H9 (cell line): ENCODE measurements around the gene HOXC13. TPM values are rescaled to one million over a fixed set of nuclear protein-coding genes. Genes with fewer than 3 reads are reported as not detected.

Experiments
- DNase-seq: peaks from one replicate; pipeline ENCODE4 v3.0.0-alpha.2; 2017
- H2AFZ ChIP-seq: one replicate; pipeline ENCODE4 v1.6.1; 2013; ENCODE audit warnings: mild to moderate bottlenecking, low read length, control low read depth, moderate library complexity
- H2AK5ac ChIP-seq: 2 replicates; pipeline ENCODE4 v1.6.1; 2013; ENCODE audit warnings: low read length, control low read depth, mixed read lengths; ENCODE audit not compliant: insufficient read length
- H2BK120ac ChIP-seq: one replicate; pipeline ENCODE4 v1.6.1; 2013; ENCODE audit warnings: low read depth, mild to moderate bottlenecking, low read length, control low read depth, inconsistent platforms; ENCODE audit not compliant: poor library complexity, severe bottlenecking
- H2BK12ac ChIP-seq: 2 replicates; pipeline ENCODE4 v1.6.1; 2013; ENCODE audit warnings: low read length, control low read depth, mixed read lengths, low read depth; ENCODE audit not compliant: insufficient read length
- H2BK15ac ChIP-seq: 2 replicates; pipeline ENCODE4 v1.6.1; 2013; ENCODE audit warnings: low read depth, low read length, control low read depth
- H2BK20ac ChIP-seq: one replicate; pipeline ENCODE4 v1.6.1; 2013; ENCODE audit warnings: low read depth, mild to moderate bottlenecking, low read length, control low read depth, inconsistent platforms; ENCODE audit not compliant: poor library complexity, severe bottlenecking
- H2BK5ac ChIP-seq: 2 replicates; pipeline ENCODE4 v1.6.1; 2013; ENCODE audit warnings: low read length, control low read depth, mixed read lengths; ENCODE audit not compliant: insufficient read length
- H3K14ac ChIP-seq: 2 replicates; pipeline ENCODE4 v1.6.1; 2013; ENCODE audit warnings: low read length, control low read depth; ENCODE audit not compliant: insufficient read depth
- H3K18ac ChIP-seq: 2 replicates; pipeline ENCODE4 v1.6.1; 2013; ENCODE audit warnings: low read depth, mild to moderate bottlenecking, mixed read lengths, low read length, control low read depth; ENCODE audit not compliant: insufficient read length
- H3K23ac ChIP-seq: 2 replicates; pipeline ENCODE4 v1.6.1; 2013; ENCODE audit warnings: low read length, control low read depth, mixed read lengths, low read depth; ENCODE audit not compliant: insufficient read length
- H3K23me2 ChIP-seq: 2 replicates; pipeline ENCODE4 v1.6.1; 2013; ENCODE audit warnings: low read depth, mild to moderate bottlenecking, mixed read lengths, low read length, control low read depth; ENCODE audit not compliant: insufficient read length, poor library complexity, severe bottlenecking
- H3K27ac ChIP-seq: 2 replicates; pipeline ENCODE4 v1.5.1; 2013; ENCODE audit warnings: low read length, control low read depth, mixed read lengths, low read depth; ENCODE audit not compliant: insufficient read length
- H3K27me3 ChIP-seq: 2 replicates; pipeline ENCODE4 v1.6.1; 2013; ENCODE audit warnings: low read length, control low read depth, inconsistent platforms; ENCODE audit not compliant: insufficient read depth
- H3K4ac ChIP-seq: 2 replicates; pipeline ENCODE4 v1.6.1; 2013; ENCODE audit warnings: low read depth, mild to moderate bottlenecking, control low read depth, inconsistent platforms, low read length, moderate library complexity
- H3K4me1 ChIP-seq: 2 replicates; pipeline ENCODE4 v1.6.1; 2013; ENCODE audit warnings: low read length, control low read depth, inconsistent platforms; ENCODE audit not compliant: insufficient read depth
- H3K4me2 ChIP-seq: 2 replicates; pipeline ENCODE4 v1.6.1; 2013; ENCODE audit warnings: low read length, control low read depth, mixed read lengths; ENCODE audit not compliant: insufficient read length, insufficient read depth
- H3K56ac ChIP-seq: 2 replicates; pipeline ENCODE4 v1.6.1; 2013; ENCODE audit warnings: low read depth, mild to moderate bottlenecking, mixed read lengths, low read length, control low read depth; ENCODE audit not compliant: insufficient read length
- H3K79me1 ChIP-seq: 2 replicates; pipeline ENCODE4 v1.6.1; 2013; ENCODE audit warnings: low read depth, mild to moderate bottlenecking, moderate library complexity, low read length, control low read depth, inconsistent platforms; ENCODE audit not compliant: insufficient read depth, poor library complexity, severe bottlenecking
- H3K79me2 ChIP-seq: 2 replicates; pipeline ENCODE4 v1.6.1; 2013; ENCODE audit warnings: low read length, control low read depth, inconsistent platforms; ENCODE audit not compliant: insufficient read depth
- H3K9ac ChIP-seq: 2 replicates; pipeline ENCODE4 v1.6.1; 2013; ENCODE audit warnings: low read length, control low read depth, mixed read lengths; ENCODE audit not compliant: insufficient read length; ENCODE audit errors: extremely low read depth
- H3K9me3 ChIP-seq: one replicate; pipeline ENCODE4 v1.6.1; 2013; ENCODE audit warnings: low read depth, low read length, inconsistent platforms; ENCODE audit not compliant: control insufficient read depth
- H3T11ph ChIP-seq: one replicate; pipeline ENCODE4 v1.6.1; 2013; ENCODE audit warnings: mild to moderate bottlenecking, low read length, control low read depth, inconsistent platforms
- H4K20me1 ChIP-seq: one replicate; pipeline ENCODE4 v1.6.1; 2013; ENCODE audit not compliant: control insufficient read depth, insufficient read length, insufficient read depth
- H4K5ac ChIP-seq: 2 replicates; pipeline ENCODE4 v1.6.1; 2013; ENCODE audit warnings: low read depth, mild to moderate bottlenecking, mixed read lengths, low read length, control low read depth; ENCODE audit not compliant: insufficient read length
- H4K8ac ChIP-seq: replicated peaks from 2 replicates; pipeline ENCODE4 v1.6.1; 2013; ENCODE audit warnings: low read length, control low read depth, mixed read lengths, low read depth; ENCODE audit not compliant: insufficient read length
- H4K91ac ChIP-seq: 2 replicates; pipeline ENCODE4 v1.6.1; 2013; ENCODE audit warnings: low read depth, mild to moderate bottlenecking, moderate library complexity, mixed read lengths, low read length, control low read depth; ENCODE audit not compliant: insufficient read length
- H3K27ac Mint-ChIP-seq, 3 experiments: 2 replicates in 2 of 3; 3 replicates in 1 of 3; pipeline ENCODE4 v1.8.0; 2020 to 2021; ENCODE audit warnings: mixed read lengths in 3 of 3, mild to moderate bottlenecking in 1 of 3, moderate library complexity in 1 of 3
- H3K27me3 Mint-ChIP-seq: 2 replicates; pipeline ENCODE4 v1.8.0; 2021; ENCODE audit warnings: low read depth, mild to moderate bottlenecking, moderate library complexity, mixed read lengths
- H3K36me3 Mint-ChIP-seq, 3 experiments: 2 replicates in 2 of 3; 3 replicates in 1 of 3; pipeline ENCODE4 v1.8.0; 2020 to 2021; ENCODE audit warnings: low read depth in 3 of 3, mixed read lengths in 3 of 3; ENCODE audit not compliant: insufficient read depth in 1 of 3
- H3K4me1 Mint-ChIP-seq, 2 experiments: 2 replicates each; pipeline ENCODE4 v1.8.0; 2020; ENCODE audit warnings: mixed read lengths in 2 of 2
- H3K4me3 Mint-ChIP-seq, 2 experiments: 2 replicates in 1 of 2; 3 replicates in 1 of 2; pipeline ENCODE4 v1.8.0; 2020 to 2021; ENCODE audit warnings: mild to moderate bottlenecking in 2 of 2, mixed read lengths in 2 of 2, moderate library complexity in 1 of 2
- H3K9me3 Mint-ChIP-seq, 2 experiments: 2 replicates in 1 of 2; 3 replicates in 1 of 2; pipeline ENCODE4 v1.8.0; 2020; ENCODE audit warnings: mild to moderate bottlenecking in 2 of 2, mixed read lengths in 2 of 2, moderate library complexity in 1 of 2
- WGBS: extraction: QIAGEN DNeasy Blood & Tissue Kit; methylation state at CpG from one replicate; pipeline ENCODE4 v1.1.7; 2013; ENCODE audit warnings: missing lambda C conversion rate, low lambda C conversion rate, mixed read lengths; ENCODE audit not compliant: insufficient read length; ENCODE audit errors: extremely low coverage; 5-methylcytosine and 5-hydroxymethylcytosine counted together
- total RNA-seq: library from RNA; stranded (reverse); gene quantifications from 2 replicates; pipeline ENCODE4 v1.2.1, GENCODE V29; 2021
- TF ChIP-seq, protein P1 (sequence below): fragments of 200-600 bp; sonication (generic); conservative IDR thresholded peaks from 3 replicates; pipeline ENCODE4 v1.8.0; 2021; ENCODE audit warnings: antibody characterized with exemption, mild to moderate bottlenecking

Gene HOXC13
- total RNA-seq, 1 experiment from 2014 or later: not detected

DNA sequence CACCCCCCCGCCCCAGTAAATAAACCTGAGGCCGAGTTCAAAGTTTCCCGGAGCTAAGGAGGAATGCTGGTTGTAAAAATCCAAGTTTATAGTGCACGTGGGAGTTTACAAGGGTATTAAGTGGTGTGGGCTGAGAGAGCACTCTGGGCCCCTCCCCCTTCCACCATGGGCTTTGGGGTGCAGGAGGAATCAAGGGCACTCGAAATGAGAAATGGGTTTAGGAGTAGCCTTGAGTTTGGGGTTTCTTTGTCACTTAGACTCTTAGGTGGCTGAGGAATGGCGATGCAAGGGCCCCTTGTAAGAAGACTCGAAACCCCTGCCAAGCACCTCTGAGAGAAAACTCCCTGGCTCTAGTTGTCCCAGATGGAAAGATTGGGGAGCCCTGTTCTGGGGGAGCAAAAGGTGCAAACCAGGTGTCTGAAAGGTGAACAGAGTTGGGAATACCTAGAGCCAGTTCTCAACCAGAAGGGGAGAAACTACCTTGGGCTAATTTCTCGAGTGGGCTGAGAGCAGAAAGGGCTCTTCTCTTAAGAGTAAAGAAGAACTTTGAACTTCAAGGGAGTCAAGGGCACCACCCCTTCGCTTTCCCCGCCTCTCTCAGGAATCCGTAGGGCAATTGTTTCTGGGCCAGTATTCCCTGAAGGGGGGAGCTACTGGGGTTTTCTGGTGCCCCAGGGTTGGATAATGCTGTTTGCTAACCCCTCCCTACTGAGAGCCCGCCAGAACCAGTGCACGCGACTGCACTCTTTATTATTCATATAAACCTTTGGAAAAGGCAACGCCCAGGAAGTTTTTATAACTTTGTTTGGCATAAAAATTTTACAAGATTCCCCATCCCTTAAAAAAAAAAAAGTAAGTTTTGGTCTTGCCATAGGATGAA is 40.1 kb downstream of the HOXC13 start:
- Histone ChIP-seq H4K20me1 (no peaks in the 10 kb centered on the region), H2BK15ac (no peak overlapping the region), H4K8ac (no peak overlapping the region), H3K79me1 (no peaks in the 10 kb centered on the region), H4K91ac (no peak overlapping the region), H3K9me3 (no peaks in the 10 kb centered on the region), H3K4me1 (no peaks in the 10 kb centered on the region), H3K4me2 (no peak overlapping the region), H2BK5ac (no peak overlapping the region), H2BK120ac (no peak overlapping the region), H3K27me3 (peaks cover 97% of the 10 kb centered on the region), H2BK12ac (no peak overlapping the region), H3K27ac (no peak overlapping the region), H3K14ac (no peak overlapping the region), H3K79me2 (no peaks in the 10 kb centered on the region), H3K56ac (no peak overlapping the region), H3K23me2 (no peaks in the 10 kb centered on the region), H3K18ac (no peak overlapping the region), H3K4ac (no peak overlapping the region), H2AK5ac (no peak overlapping the region), H2AFZ (no peak overlapping the region), H3K9ac (no peak overlapping the region), H4K5ac (no peak overlapping the region), H3T11ph (no peak overlapping the region), H2BK20ac (no peak overlapping the region), H3K23ac (no peak overlapping the region)
- Mint-ChIP-seq H3K9me3 (peaks cover 12 to 15% of the 10 kb centered on the region in 2 experiments; a peak in 4 of 5 replicates), H3K36me3 (peaks cover 0 to 2% (median 2%) of the 10 kb centered on the region in 3 experiments; a peak in 3 of 7 replicates), H3K4me3 (no peak overlapping the region), H3K27me3 (peaks cover 100% of the 10 kb centered on the region), H3K4me1 (peaks cover 8 to 18% of the 10 kb centered on the region in 2 experiments), H3K27ac (no peak overlapping the region; a peak in 1 of 7 replicates)
- DNase-seq: no peak
- WGBS: no CpG with 5 or more reads among the region's 15 CpGs
- TF ChIP-seq, protein P1, sequence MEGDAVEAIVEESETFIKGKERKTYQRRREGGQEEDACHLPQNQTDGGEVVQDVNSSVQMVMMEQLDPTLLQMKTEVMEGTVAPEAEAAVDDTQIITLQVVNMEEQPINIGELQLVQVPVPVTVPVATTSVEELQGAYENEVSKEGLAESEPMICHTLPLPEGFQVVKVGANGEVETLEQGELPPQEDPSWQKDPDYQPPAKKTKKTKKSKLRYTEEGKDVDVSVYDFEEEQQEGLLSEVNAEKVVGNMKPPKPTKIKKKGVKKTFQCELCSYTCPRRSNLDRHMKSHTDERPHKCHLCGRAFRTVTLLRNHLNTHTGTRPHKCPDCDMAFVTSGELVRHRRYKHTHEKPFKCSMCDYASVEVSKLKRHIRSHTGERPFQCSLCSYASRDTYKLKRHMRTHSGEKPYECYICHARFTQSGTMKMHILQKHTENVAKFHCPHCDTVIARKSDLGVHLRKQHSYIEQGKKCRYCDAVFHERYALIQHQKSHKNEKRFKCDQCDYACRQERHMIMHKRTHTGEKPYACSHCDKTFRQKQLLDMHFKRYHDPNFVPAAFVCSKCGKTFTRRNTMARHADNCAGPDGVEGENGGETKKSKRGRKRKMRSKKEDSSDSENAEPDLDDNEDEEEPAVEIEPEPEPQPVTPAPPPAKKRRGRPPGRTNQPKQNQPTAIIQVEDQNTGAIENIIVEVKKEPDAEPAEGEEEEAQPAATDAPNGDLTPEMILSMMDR: no peak
